WI38 (cell line): ENCODE results near the gene LINC01488.

Experiments
- H3K4me3 ChIP-seq: 2 replicates; pipeline ENCODE4 v1.5.1; 2011; ENCODE audit warnings: low read depth, mild to moderate bottlenecking, control low read depth, low read length
- CTCF ChIP-seq: IDR thresholded peaks from 2 replicates; pipeline ENCODE4 v1.5.1; 2012; ENCODE audit warnings: low read depth, mild to moderate bottlenecking, control low read depth, low read length

The LINC01488 gene

GRCh38 chr11:69451289-69451688 is 30.2 kb upstream of the LINC01488 start:
- H3K4me3 ChIP-seq: no peak overlapping the region
- no peak for TF ChIP-seq CTCF

DNA sequence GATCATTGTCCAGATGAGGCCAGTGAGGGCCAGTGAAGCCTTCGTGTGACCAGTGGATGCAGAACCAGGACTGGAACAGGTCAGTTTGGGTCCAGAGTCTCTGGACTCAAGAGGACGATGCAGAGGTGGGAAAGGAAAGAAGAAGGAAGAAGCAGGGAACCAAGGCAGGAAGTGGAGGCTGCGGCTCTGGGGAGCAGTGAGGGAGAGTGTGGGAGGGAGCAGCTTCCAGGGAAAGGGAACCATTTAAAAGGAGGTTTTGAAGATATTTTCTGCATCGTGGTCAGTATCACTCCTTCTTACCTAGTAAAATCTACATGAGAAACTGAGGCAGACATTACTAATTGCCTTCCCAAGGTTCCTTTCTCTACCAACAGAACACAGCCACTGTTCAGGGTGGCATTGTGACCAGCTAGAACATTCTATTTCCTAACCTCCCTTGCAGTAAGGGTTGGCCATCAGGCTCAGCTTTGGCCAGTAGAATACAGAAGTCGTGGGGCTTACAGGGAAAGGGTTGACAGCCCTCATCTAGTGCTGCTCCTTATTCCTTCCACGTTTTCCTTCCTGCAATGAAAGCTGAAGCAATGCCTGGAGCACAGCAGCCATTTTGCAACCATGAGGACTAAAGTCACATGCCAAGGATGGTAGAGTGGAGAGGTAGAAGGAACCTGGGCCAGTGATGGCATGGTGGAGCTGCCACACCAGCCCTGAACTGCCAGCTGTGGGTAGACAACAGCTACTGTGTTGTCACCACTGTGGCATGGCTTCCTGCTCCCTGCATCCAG is 29.1 kb upstream of the LINC01488 start:
- no peak overlapping the region for H3K4me3 ChIP-seq
- TF ChIP-seq CTCF: no peak

GRCh38 chr11:69453151-69453550 is 28.3 kb upstream of the LINC01488 start:
- TF ChIP-seq CTCF: no peak

GRCh38 chr11:69454018-69454417 is 27.4 kb upstream of the LINC01488 start:
- no peak overlapping the region for H3K4me3 ChIP-seq
- TF ChIP-seq CTCF: no peak

More at GRCh38 chr11:69453151-69453550, 28.3 kb upstream of the LINC01488 start:
- no peak overlapping the region for H3K4me3 ChIP-seq

DNA sequence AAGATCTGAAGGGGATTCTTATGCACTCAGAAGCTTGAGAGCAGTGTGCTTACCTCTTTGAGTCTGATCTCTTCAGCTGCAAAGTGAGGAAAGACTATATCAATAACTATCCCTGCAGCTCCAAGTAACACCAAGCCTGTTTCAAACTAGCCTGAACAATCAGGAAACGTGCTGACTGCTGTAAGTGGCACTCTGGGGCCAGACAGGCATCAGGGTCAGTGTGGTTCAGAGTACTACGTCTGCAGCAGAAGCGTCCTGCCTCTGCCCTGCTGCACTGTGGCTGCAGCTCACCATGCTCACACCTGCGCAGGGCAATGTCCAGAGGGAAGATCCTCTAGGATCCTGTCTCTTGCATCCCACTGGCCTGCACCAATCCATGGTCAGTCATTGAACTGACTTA is 25.5 kb upstream of the LINC01488 start:
- no peak for TF ChIP-seq CTCF

GRCh38 chr11:69456712-69457111 is 24.8 kb upstream of the LINC01488 start:
- H3K4me3 ChIP-seq: no peak overlapping the region
- TF ChIP-seq CTCF: no peak

More for the DNA sequence above, 25.5 kb upstream of the LINC01488 start:
- no peak overlapping the region for H3K4me3 ChIP-seq

GRCh38 chr11:69459848-69460539 is 21.5 kb upstream of the LINC01488 start:
- H3K4me3 ChIP-seq: no peak overlapping the region
- TF ChIP-seq CTCF: no peak
